Chondrocyte (in vitro differentiated cells): ENCODE data around the gene HLA-C. TPM values are rescaled to one million over a fixed set of nuclear protein-coding genes. Genes with fewer than 3 reads are reported as not detected.

Experiments
- DNase-seq: peaks from one replicate; pipeline ENCODE4 v3.0.0; 2021; ENCODE audit warnings: mixed read lengths, low spot score
- H3K27ac Mint-ChIP-seq: one replicate; pipeline ENCODE4 v1.8.0; 2021; ENCODE audit warnings: mild to moderate bottlenecking, moderate library complexity, mixed read lengths; ENCODE audit not compliant: unreplicated experiment
- H3K27me3 Mint-ChIP-seq: 2 replicates; pipeline ENCODE4 v1.8.0; 2021; ENCODE audit warnings: low read depth, mixed read lengths
- H3K36me3 Mint-ChIP-seq: 2 replicates; pipeline ENCODE4 v1.8.0; 2021; ENCODE audit warnings: low read depth, mixed read lengths
- H3K4me1 Mint-ChIP-seq: 2 replicates; pipeline ENCODE4 v1.8.0; 2021; ENCODE audit warnings: low read depth, mild to moderate bottlenecking, mixed read lengths
- H3K4me3 Mint-ChIP-seq: one replicate; pipeline ENCODE4 v1.8.0; 2021; ENCODE audit warnings: mild to moderate bottlenecking, moderate library complexity, mixed read lengths; ENCODE audit not compliant: unreplicated experiment
- H3K9me3 Mint-ChIP-seq: 2 replicates; pipeline ENCODE4 v1.8.0; 2021; ENCODE audit warnings: low read depth, mixed read lengths
- total RNA-seq: library from RNA; stranded (reverse); gene quantifications from 3 replicates; pipeline ENCODE4 v1.2.1, GENCODE V29; 2021
- TF ChIP-seq, protein P1 (sequence below): fragments of 200-600 bp; sonication (generic); IDR thresholded peaks from 2 replicates; pipeline ENCODE4 v1.5.0; 2021; ENCODE audit warnings: antibody characterized with exemption, mild to moderate bottlenecking, moderate library complexity

HLA-C gene
- total RNA-seq, 1 donor from 2014 or later = 176 TPM

- H3K9me3 Mint-ChIP-seq = no peaks in the 10 kb centered on the region
- H3K4me1 Mint-ChIP-seq = no peaks in the 10 kb centered on the region
- H3K27me3 Mint-ChIP-seq = peaks cover 30% of the 10 kb centered on the region
- no peaks in the 10 kb centered on the region for H3K36me3 Mint-ChIP-seq
- H3K27ac Mint-ChIP-seq = no peak overlapping the region
- TF ChIP-seq, protein P1, sequence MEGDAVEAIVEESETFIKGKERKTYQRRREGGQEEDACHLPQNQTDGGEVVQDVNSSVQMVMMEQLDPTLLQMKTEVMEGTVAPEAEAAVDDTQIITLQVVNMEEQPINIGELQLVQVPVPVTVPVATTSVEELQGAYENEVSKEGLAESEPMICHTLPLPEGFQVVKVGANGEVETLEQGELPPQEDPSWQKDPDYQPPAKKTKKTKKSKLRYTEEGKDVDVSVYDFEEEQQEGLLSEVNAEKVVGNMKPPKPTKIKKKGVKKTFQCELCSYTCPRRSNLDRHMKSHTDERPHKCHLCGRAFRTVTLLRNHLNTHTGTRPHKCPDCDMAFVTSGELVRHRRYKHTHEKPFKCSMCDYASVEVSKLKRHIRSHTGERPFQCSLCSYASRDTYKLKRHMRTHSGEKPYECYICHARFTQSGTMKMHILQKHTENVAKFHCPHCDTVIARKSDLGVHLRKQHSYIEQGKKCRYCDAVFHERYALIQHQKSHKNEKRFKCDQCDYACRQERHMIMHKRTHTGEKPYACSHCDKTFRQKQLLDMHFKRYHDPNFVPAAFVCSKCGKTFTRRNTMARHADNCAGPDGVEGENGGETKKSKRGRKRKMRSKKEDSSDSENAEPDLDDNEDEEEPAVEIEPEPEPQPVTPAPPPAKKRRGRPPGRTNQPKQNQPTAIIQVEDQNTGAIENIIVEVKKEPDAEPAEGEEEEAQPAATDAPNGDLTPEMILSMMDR = no peak
- no peak overlapping the region for H3K4me3 Mint-ChIP-seq
- DNase-seq = no peak
Measured at GRCh38 chr6:31308050-31308844, 36.4 kb upstream of the HLA-C start.

- no peak for DNase-seq
- no peaks in the 10 kb centered on the region for H3K36me3 Mint-ChIP-seq
- no peak overlapping the region for H3K4me3 Mint-ChIP-seq
- TF ChIP-seq, protein P1 = no peak
- H3K27ac Mint-ChIP-seq = no peak overlapping the region
- H3K27me3 Mint-ChIP-seq = peaks cover 32% of the 10 kb centered on the region
- H3K4me1 Mint-ChIP-seq = no peaks in the 10 kb centered on the region
- H3K9me3 Mint-ChIP-seq = no peaks in the 10 kb centered on the region
Measured at GRCh38 chr6:31307669-31308049, 35.8 kb upstream of the HLA-C start.

GRCh38 chr6:31305703-31306219 lies 33.9 kb upstream of the HLA-C start:
- Mint-ChIP-seq H3K36me3 (no peaks in the 10 kb centered on the region), H3K27me3 (peaks cover 37% of the 10 kb centered on the region), H3K27ac (no peak overlapping the region), H3K4me1 (no peaks in the 10 kb centered on the region), H3K9me3 (no peaks in the 10 kb centered on the region), H3K4me3 (no peak overlapping the region)
- TF ChIP-seq, protein P1 = no peak
- no peak for DNase-seq

GRCh38 chr6:31304683-31305082 lies 32.8 kb upstream of the HLA-C start:
- Mint-ChIP-seq H3K4me1 (no peaks in the 10 kb centered on the region), H3K27ac (no peak overlapping the region), H3K4me3 (no peak overlapping the region), H3K36me3 (no peaks in the 10 kb centered on the region), H3K27me3 (peaks cover 43% of the 10 kb centered on the region), H3K9me3 (no peaks in the 10 kb centered on the region)
- TF ChIP-seq, protein P1 = no peak
- no peak for DNase-seq

DNA sequence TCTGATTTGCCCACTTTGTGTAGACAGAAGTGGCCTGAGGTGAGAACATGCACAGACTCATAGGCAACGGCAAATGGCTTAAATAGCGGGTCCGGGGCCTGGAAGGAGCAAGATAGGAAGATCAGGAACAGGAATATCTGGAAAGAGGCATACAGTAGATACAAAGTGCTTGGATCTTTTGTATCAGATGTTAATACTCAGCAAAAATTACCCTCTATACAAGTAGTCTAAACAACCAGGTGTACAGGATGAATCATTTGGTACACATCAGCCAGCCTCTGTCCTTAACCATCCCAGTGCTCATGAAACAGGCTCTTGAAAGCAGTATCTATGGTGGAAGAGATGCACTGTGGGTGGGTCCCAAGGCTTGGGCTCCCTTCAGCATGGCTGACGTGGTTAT lies 28.9 kb upstream of the HLA-C start:
- Mint-ChIP-seq H3K4me1 (no peaks in the 10 kb centered on the region), H3K9me3 (peaks cover 12% of the 10 kb centered on the region), H3K27ac (no peak overlapping the region), H3K36me3 (no peaks in the 10 kb centered on the region), H3K27me3 (peaks cover 68% of the 10 kb centered on the region), H3K4me3 (no peak overlapping the region)
- DNase-seq = no peak
- TF ChIP-seq, protein P1 = no peak
